HEK293 (cell line): ENCODE measurements around the gene CD151.

Experiments
- CTCF ChIA-PET: fragments of 350-600 bp; formaldehyde crosslinking; extraction: SDS; loops from one replicate; lab custom pipeline; 2021; ENCODE audit warnings: antibody characterized with exemption; lab: Yijun Ruan, JAX
- POLR2A ChIA-PET: fragments of 300-600 bp; formaldehyde crosslinking; extraction: SDS; loops from one replicate; lab custom pipeline; 2020; ENCODE audit warnings: antibody characterized with exemption, inconsistent platforms; lab: Yijun Ruan, JAX
- H3K27ac ChIP-seq: fragments of 200-500 bp; sonication (Bioruptor generic); 2 replicates; pipeline ENCODE4 v1.5.1; 2014; ENCODE audit warnings: low read depth, low read length, control low read depth, inconsistent platforms; ENCODE audit errors: extremely low read depth
- H3K36me3 ChIP-seq, 2 experiments: fragments of 200-500 bp in 1 of 2; sonication (Bioruptor generic) in 1 of 2; 1 replicate in 1 of 2; 2 replicates in 1 of 2; pipeline ENCODE4 v1.5.1; 2014 to 2017; ENCODE audit warnings: inconsistent platforms in 2 of 2, low read length in 2 of 2; ENCODE audit not compliant: control insufficient read depth in 2 of 2, insufficient read depth in 1 of 2
- H3K4me1 ChIP-seq: fragments of 200-500 bp; sonication (Bioruptor generic); 2 replicates; pipeline ENCODE4 v1.5.1; 2014; ENCODE audit warnings: mild to moderate bottlenecking, low read length, inconsistent platforms; ENCODE audit not compliant: control insufficient read depth, insufficient read depth
- H3K4me3 ChIP-seq: 2 replicates; pipeline ENCODE4 v1.5.1; 2011; ENCODE audit warnings: low read depth, mild to moderate bottlenecking, control low read depth, low read length, moderate library complexity
- H3K9me3 ChIP-seq: fragments of 200-500 bp; sonication (Bioruptor generic); 2 replicates; pipeline ENCODE4 v1.5.1; 2014; ENCODE audit warnings: low read depth, low read length, inconsistent platforms; ENCODE audit not compliant: control insufficient read depth, insufficient read depth
- ATF2 ChIP-seq: fragments of 450-650 bp; formaldehyde crosslinking; IDR thresholded peaks from 2 replicates; pipeline ENCODE4 v1.5.1; 2016; ENCODE audit warnings: missing biosample characterization, missing genetic modification characterization, low read depth
- GLIS1 ChIP-seq: fragments of 450-650 bp; formaldehyde crosslinking; IDR thresholded peaks from 2 replicates; pipeline ENCODE4 v1.5.1; 2016; ENCODE audit warnings: missing biosample characterization, missing genetic modification characterization
- GLIS2 ChIP-seq: fragments of 450-650 bp; formaldehyde crosslinking; IDR thresholded peaks from 2 replicates; pipeline ENCODE4 v1.5.1; 2016; ENCODE audit warnings: missing biosample characterization, missing genetic modification characterization
- KLF1 ChIP-seq: fragments of 450-650 bp; formaldehyde crosslinking; IDR thresholded peaks from 2 replicates; pipeline ENCODE4 v1.5.1; 2016; ENCODE audit warnings: missing biosample characterization, missing genetic modification characterization
- KLF17 ChIP-seq: fragments of 450-650 bp; formaldehyde crosslinking; IDR thresholded peaks from 2 replicates; pipeline ENCODE4 v1.5.1; 2016; ENCODE audit warnings: missing biosample characterization, missing genetic modification characterization
- KLF7 ChIP-seq: fragments of 450-650 bp; formaldehyde crosslinking; IDR thresholded peaks from 2 replicates; pipeline ENCODE4 v1.5.1; 2016; ENCODE audit warnings: missing biosample characterization, missing genetic modification characterization, borderline replicate concordance
- KLF9 ChIP-seq: fragments of 450-650 bp; formaldehyde crosslinking; IDR thresholded peaks from 2 replicates; pipeline ENCODE4 v1.5.1; 2016; ENCODE audit warnings: missing biosample characterization, missing genetic modification characterization, low read depth
- PRDM1 ChIP-seq: fragments of 450-650 bp; formaldehyde crosslinking; IDR thresholded peaks from 2 replicates; pipeline ENCODE4; 2016; ENCODE audit warnings: missing biosample characterization, missing genetic modification characterization
- REPIN1 ChIP-seq: fragments of 450-650 bp; formaldehyde crosslinking; IDR thresholded peaks from 2 replicates; pipeline ENCODE4 v1.5.1; 2017; ENCODE audit warnings: missing biosample characterization, missing genetic modification characterization, low read depth
- SP2 ChIP-seq: fragments of 450-650 bp; formaldehyde crosslinking; IDR thresholded peaks from 2 replicates; pipeline ENCODE4 v1.5.1; 2016; ENCODE audit warnings: missing biosample characterization, missing genetic modification characterization
- SP3 ChIP-seq: fragments of 450-650 bp; formaldehyde crosslinking; IDR thresholded peaks from 2 replicates; pipeline ENCODE4 v1.5.1; 2016; ENCODE audit warnings: missing biosample characterization, missing genetic modification characterization
- SP7 ChIP-seq: fragments of 450-650 bp; formaldehyde crosslinking; IDR thresholded peaks from 2 replicates; pipeline ENCODE4 v1.5.1; 2016; ENCODE audit warnings: missing biosample characterization, missing genetic modification characterization
- ZBTB48 ChIP-seq: fragments of 450-650 bp; formaldehyde crosslinking; IDR thresholded peaks from 2 replicates; pipeline ENCODE4 v1.5.1; 2016; ENCODE audit warnings: missing biosample characterization, missing genetic modification characterization
- ZBTB8A ChIP-seq: fragments of 450-650 bp; formaldehyde crosslinking; IDR thresholded peaks from 2 replicates; pipeline ENCODE4 v1.5.1; 2016; ENCODE audit warnings: missing biosample characterization, missing genetic modification characterization
- ZFHX2 ChIP-seq: fragments of 450-650 bp; formaldehyde crosslinking; conservative IDR thresholded peaks from 2 replicates; pipeline ENCODE4 v1.5.1; 2016; ENCODE audit warnings: missing biosample characterization, missing genetic modification characterization
- ZIC2 ChIP-seq: fragments of 450-650 bp; formaldehyde crosslinking; IDR thresholded peaks from 2 replicates; pipeline ENCODE4 v1.5.1; 2016; ENCODE audit warnings: missing biosample characterization, missing genetic modification characterization
- ZNF146 ChIP-seq: fragments of 450-650 bp; formaldehyde crosslinking; IDR thresholded peaks from 2 replicates; pipeline ENCODE4 v1.5.1; 2016; ENCODE audit warnings: missing biosample characterization, missing genetic modification characterization
- ZNF302 ChIP-seq: fragments of 450-650 bp; formaldehyde crosslinking; IDR thresholded peaks from 2 replicates; pipeline ENCODE4 v1.5.1; 2016; ENCODE audit warnings: missing biosample characterization, missing genetic modification characterization, low read depth
- ZNF341 ChIP-seq: fragments of 450-650 bp; formaldehyde crosslinking; IDR thresholded peaks from 2 replicates; pipeline ENCODE4; 2016; ENCODE audit warnings: low read depth, missing biosample characterization, missing genetic modification characterization
- ZNF366 ChIP-seq: fragments of 450-650 bp; formaldehyde crosslinking; conservative IDR thresholded peaks from 2 replicates; pipeline ENCODE4 v1.5.1; 2016; ENCODE audit warnings: missing biosample characterization, missing genetic modification characterization
- ZNF423 ChIP-seq: fragments of 450-650 bp; formaldehyde crosslinking; IDR thresholded peaks from 2 replicates; pipeline ENCODE4 v1.5.1; 2016; ENCODE audit warnings: missing biosample characterization, missing genetic modification characterization
- ZNF433 ChIP-seq: fragments of 450-650 bp; formaldehyde crosslinking; IDR thresholded peaks from 2 replicates; pipeline ENCODE4 v1.5.1; 2016; ENCODE audit warnings: missing biosample characterization, missing genetic modification characterization, low read depth
- ZNF501 ChIP-seq: fragments of 450-650 bp; formaldehyde crosslinking; IDR thresholded peaks from 2 replicates; pipeline ENCODE4 v1.5.1; 2016; ENCODE audit warnings: missing biosample characterization, missing genetic modification characterization
- ZNF558 ChIP-seq: fragments of 450-650 bp; formaldehyde crosslinking; IDR thresholded peaks from 2 replicates; pipeline ENCODE4 v1.5.1; 2016; ENCODE audit warnings: missing biosample characterization, missing genetic modification characterization
- ZNF629 ChIP-seq: fragments of 450-650 bp; formaldehyde crosslinking; IDR thresholded peaks from 2 replicates; pipeline ENCODE4 v1.5.1; 2017; ENCODE audit warnings: missing biosample characterization, missing genetic modification characterization
- ZNF660 ChIP-seq: fragments of 450-650 bp; IDR thresholded peaks from 2 replicates; pipeline ENCODE4 v1.5.1; 2018; ENCODE audit warnings: missing biosample characterization, mild to moderate bottlenecking, missing genetic modification characterization
- ZNF747 ChIP-seq: fragments of 450-650 bp; formaldehyde crosslinking; IDR thresholded peaks from 2 replicates; pipeline ENCODE4 v1.5.1; 2016; ENCODE audit warnings: missing biosample characterization, missing genetic modification characterization
- ZSCAN18 ChIP-seq: fragments of 450-650 bp; formaldehyde crosslinking; IDR thresholded peaks from 2 replicates; pipeline ENCODE4 v1.5.1; 2016; ENCODE audit warnings: missing biosample characterization, missing genetic modification characterization
- TF ChIP-seq, protein P1 (sequence below): fragments of 450-650 bp; formaldehyde crosslinking; optimal IDR thresholded peaks from 2 replicates; pipeline ENCODE3; 2016; ENCODE audit warnings: missing biosample characterization, mild to moderate bottlenecking, missing genetic modification characterization

CD151 gene

GRCh38 chr11:826836-827145 lies 6.0 kb upstream of the CD151 start:
- peaks cover 0 to 38% of the 10 kb centered on the region in 2 experiments; a peak in 2 of 3 replicates for H3K36me3 ChIP-seq
- ChIA-PET CTCF (interaction anchor here (1.0 kb wide), 1 partner anchor 9 kb away, joined by 4 read pairs; no protein-coding TSS in a partner anchor), POLR2A (interaction anchor here (8.8 kb wide), 1 partner anchor 15 kb away, joined by 70 read pairs; the partner anchor contains the start of genes POLR2L and TSPAN4)
- TF ChIP-seq REPIN1 (no peak), GLIS2 (tag by site-specific recombination) (peak; percentile 55; the same call in 1 of the 2 replicates), ZNF302 (tag by site-specific recombination) (no peak), PRDM1 (tag by site-specific recombination) (0 out of 2 replicates have a peak, but pooled peaks have one; percentile 35), ZIC2 (peak; percentile 70), ZNF423 (0 out of 2 replicates have a peak, but pooled peaks have one; percentile 41), GLIS1 (tag by site-specific recombination) (peak; percentile 90), ZBTB48 (tag by site-specific recombination) (peak; percentile 65; the same call in 1 of the 2 replicates)
- H3K27ac ChIP-seq: no peak overlapping the region
- H3K4me1 ChIP-seq: no peaks in the 10 kb centered on the region
- peak overlapping the region; percentile 28 for H3K4me3 ChIP-seq
- H3K9me3 ChIP-seq: no peaks in the 10 kb centered on the region

GRCh38 chr11:827146-827896 lies 5.4 kb upstream of the CD151 start:
- no peak overlapping the region for H3K27ac ChIP-seq
- no peaks in the 10 kb centered on the region for H3K9me3 ChIP-seq
- peaks cover 0 to 33% of the 10 kb centered on the region in 2 experiments; a peak in 2 of 3 replicates for H3K36me3 ChIP-seq
- POLR2A ChIA-PET: interaction anchor here (1.0 to 15.0 kb wide), 4 partner anchors 9 to 37 kb away, joined by 3 to 202 read pairs (median 38); partner anchors contain the start of genes CEND1, PNPLA2, POLR2L and TSPAN4
- H3K4me3 ChIP-seq: peak overlapping the region; percentile 28
- H3K4me1 ChIP-seq: no peaks in the 10 kb centered on the region
- CTCF ChIA-PET: interaction anchor here (0.7 to 1.0 kb wide), 3 partner anchors 10 to 461 kb away, joined by 3 to 4 read pairs (median 3); no protein-coding TSS in a partner anchor
- peak; percentile 59; the same call in 1 of the 2 replicates for TF ChIP-seq SP7
- TF ChIP-seq KLF7 (tag by site-specific recombination): no peak
- no peak for TF ChIP-seq ZNF747 (tag by site-specific recombination)
- TF ChIP-seq ATF2 (tag by site-specific recombination): no peak
- peak; percentile 20; the same call in 1 of the 2 replicates for TF ChIP-seq GLIS1 (tag by site-specific recombination)
- no peak for TF ChIP-seq ZNF629 (tag by site-specific recombination)
- TF ChIP-seq ZBTB8A (tag by site-specific recombination): peak; percentile 45; the same call in 1 of the 2 replicates
- TF ChIP-seq SP2 (tag by site-specific recombination): peak; percentile 78
- TF ChIP-seq, protein P1, sequence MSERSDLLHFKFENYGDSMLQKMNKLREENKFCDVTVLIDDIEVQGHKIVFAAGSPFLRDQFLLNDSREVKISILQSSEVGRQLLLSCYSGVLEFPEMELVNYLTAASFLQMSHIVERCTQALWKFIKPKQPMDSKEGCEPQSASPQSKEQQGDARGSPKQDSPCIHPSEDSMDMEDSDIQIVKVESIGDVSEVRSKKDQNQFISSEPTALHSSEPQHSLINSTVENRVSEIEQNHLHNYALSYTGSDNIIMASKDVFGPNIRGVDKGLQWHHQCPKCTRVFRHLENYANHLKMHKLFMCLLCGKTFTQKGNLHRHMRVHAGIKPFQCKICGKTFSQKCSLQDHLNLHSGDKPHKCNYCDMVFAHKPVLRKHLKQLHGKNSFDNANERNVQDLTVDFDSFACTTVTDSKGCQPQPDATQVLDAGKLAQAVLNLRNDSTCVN (tag by site-specific recombination): peak; percentile 51
- TF ChIP-seq ZNF146 (tag by site-specific recombination): no peak
- TF ChIP-seq ZNF433 (tag by site-specific recombination): no peak
- TF ChIP-seq ZNF501: 0 out of 2 replicates have a peak, but pooled peaks have one; percentile 22
- TF ChIP-seq ZFHX2 (tag by site-specific recombination): peak; percentile 26; the same call in 1 of the 2 replicates
- TF ChIP-seq ZNF341: peak; percentile 56
- no peak for TF ChIP-seq ZSCAN18 (tag by site-specific recombination)
- peak; percentile 61 for TF ChIP-seq KLF17 (tag by site-specific recombination)
- TF ChIP-seq ZNF558 (tag by site-specific recombination): no peak
- TF ChIP-seq ZNF366 (tag by site-specific recombination): 0 out of 2 replicates have a peak, but pooled peaks have one; percentile 37
- TF ChIP-seq KLF1 (tag by site-specific recombination): 0 out of 2 replicates have a peak, but pooled peaks have one; percentile 11
- no peak for TF ChIP-seq ZNF660
- TF ChIP-seq SP3 (tag by site-specific recombination): peak; percentile 78
- TF ChIP-seq KLF9 (tag by site-specific recombination): 0 out of 2 replicates have a peak, but pooled peaks have one; percentile 58
